GM21526 (cell line): ENCODE measurements around the gene LIPE.

Experiments
- ATAC-seq: cut with Tn5 transposase; IDR thresholded peaks from one replicate; pipeline ENCODE4 v1.9.1; 2021; ENCODE audit warnings: moderate library complexity; ENCODE audit not compliant: unreplicated experiment, low FRiP score

Gene LIPE

DNA sequence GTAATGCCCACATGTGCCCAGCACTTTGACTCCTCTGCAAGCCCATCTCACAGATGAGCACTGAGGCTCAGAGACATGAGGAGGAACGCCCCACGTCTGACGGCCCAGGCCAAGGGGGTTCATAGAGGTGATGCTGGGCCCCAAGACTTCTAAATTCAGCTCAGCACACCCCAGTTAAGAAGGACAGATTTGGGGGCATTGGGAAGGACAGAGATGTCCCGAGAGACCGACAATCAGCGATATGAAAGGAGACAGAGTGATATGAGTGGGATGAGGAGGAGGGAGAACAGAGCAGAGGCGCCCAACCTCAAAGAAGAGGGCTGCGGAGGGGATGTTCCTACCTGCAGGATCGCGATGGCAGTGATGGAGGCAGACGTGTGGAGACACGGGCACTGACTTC is 37.3 kb downstream of the LIPE start, which contains the start of gene CNFN:
Gene CNFN (minus strand): TSS at position 399 of the 400 bp plus-strand sequence. CDS start 1,260 bp downstream, outside the sequence.
- ATAC-seq, result no peak

DNA sequence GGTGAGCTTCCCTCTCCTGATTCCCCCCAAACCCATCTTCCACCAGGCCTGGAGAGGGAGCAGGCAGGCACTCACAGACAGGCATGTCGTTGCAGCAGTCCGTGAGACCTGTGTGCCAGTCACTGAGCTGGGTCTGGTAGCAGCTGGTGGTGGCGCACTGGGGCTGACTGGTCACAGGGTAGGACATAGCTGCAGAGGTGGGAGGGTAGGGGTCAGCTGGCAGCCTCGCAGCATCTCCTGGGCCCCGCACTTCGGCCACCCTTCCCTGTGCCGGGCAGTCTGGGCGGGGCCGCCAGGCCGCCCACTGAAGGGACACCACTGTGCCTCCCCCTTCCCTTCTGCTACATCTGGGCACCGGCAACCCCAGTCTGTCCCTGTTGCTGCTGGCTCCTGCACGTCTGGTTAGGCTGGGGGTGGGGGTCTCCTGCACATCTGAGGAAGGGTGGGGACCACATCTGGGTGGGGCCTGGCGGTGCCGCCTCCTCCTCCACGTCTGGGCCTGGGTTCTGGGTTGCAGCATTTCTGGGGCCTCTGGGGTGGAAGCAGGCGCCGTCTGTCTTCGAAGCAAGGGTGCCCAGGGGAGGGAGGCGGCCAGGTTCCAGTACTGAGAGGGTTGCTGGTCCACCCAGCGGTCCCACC is 38.2 kb downstream of the LIPE start:
- ATAC-seq, result no peak

DNA sequence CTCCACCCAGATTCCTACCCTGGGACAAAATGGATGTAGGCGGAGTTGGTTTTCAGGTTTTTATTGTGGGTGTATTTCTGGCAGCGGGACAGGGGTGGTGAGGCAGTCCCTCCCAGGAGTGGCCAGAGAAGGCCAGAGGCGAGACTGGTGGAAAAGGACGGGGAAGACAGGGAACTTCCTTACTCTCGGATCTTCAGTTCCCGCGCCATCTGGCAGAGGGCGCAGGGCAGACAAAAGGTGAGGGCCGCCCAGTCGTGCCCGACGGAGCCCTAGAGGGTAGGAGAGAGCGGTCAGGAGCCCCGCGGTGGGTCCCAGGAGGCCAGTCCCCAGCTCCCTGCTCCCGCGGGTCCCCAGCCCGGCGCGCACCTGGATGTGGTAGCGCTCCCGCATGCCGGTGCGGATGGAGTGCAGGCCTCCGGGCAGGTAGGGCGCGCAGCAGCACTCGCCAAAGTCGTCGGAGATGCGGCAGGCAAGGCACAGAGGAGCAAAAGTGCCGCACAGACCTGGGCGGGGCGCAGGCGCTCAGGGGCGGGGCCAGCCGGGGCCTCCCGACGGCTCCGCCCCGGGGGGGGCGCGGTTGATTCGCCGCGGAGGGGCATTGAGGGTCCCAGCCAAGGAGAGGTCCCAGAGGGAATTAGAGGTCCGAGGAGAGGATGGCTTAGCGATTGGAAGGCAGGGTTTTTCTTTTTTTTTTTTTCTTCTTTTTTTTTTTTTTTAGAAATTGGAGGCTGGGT is 40.0 kb downstream of the LIPE start:
- ATAC-seq, result no peak

DNA sequence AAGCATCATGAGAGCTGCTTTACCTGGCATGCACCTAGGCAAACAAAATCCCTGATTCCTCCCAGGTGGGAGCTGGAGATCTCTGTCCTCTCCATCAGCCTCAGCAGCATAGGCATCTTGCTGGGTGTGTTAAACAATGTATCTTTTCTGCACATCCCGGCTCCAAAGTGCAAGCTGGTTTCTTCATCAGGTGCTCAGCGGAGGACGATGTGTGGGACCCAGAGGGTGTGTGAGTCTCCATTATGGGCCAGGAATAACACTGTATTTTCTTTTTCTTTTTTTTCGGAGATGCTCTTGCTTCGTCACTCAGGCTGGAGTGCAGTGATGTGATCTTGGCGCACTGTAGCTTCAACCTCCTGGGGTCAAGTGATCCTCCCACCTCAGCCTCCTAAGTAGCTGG is 47.0 kb downstream of the LIPE start:
- no peak for ATAC-seq

DNA sequence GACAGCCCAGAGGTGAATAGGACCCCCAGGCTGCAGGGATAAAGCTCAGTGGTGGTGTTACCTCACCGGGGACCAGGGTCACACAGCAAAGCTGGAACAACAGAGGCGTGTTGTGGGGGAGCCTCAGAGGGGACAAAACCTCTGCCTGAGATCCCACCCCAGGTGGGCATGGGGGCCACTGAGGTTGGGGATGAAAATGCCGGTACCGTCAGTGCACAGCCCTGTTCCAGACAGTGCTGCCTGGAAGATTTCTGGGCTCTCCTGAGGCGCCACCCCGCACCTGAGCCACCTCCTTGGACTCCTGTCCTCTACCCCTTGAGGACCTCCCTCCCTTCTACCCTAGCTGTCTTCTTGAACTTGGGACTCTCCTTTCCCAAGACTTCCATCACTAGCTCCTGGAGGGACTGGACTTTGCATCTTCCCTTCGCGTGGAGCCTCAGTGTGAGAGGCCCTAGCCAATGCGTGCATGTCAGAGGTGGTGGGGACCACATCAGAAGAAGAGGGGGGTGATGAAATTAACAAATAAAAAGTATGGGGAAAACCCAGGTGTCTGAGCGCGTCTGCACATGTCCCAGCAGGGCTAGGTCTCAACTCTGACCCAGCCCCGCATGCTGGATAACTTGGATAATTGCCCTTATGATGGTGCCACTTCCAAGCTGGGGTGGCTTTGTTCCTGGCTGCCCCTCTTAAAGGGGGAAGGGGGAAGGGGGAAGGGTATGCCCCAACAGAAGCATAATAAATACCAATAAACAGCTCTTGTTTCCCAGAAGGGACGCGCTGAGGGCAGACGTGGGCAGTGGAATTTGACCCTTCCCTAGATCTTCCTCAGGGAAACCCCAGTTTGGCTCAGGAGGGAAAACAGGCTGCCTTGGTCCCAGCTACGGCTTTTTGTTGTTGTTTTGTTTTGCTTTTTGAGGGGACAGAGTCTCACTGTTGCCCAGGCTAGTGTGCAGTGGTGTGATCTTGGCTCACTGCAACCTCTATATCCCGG is 48.7 kb downstream of the LIPE start:
- ATAC-seq, result no peak

DNA sequence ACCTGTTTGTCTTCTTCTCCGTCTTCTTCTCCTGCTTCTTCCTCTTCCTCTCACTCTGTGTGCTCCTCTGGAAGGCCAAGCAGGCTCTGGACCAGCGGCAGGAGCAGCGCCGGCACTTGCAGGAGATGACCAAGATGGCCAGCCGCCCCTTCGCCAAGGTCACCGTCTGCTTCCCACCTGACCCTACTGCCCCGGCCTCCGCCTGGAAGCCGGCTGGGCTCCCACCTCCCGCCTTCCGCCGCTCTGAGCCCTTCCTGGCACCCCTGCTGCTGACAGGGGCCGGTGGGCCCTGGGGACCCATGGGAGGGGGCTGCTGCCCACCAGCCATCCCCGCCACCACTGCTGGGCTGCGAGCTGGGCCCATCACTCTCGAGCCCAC is 51.0 kb downstream of the LIPE start:
- no peak for ATAC-seq

DNA sequence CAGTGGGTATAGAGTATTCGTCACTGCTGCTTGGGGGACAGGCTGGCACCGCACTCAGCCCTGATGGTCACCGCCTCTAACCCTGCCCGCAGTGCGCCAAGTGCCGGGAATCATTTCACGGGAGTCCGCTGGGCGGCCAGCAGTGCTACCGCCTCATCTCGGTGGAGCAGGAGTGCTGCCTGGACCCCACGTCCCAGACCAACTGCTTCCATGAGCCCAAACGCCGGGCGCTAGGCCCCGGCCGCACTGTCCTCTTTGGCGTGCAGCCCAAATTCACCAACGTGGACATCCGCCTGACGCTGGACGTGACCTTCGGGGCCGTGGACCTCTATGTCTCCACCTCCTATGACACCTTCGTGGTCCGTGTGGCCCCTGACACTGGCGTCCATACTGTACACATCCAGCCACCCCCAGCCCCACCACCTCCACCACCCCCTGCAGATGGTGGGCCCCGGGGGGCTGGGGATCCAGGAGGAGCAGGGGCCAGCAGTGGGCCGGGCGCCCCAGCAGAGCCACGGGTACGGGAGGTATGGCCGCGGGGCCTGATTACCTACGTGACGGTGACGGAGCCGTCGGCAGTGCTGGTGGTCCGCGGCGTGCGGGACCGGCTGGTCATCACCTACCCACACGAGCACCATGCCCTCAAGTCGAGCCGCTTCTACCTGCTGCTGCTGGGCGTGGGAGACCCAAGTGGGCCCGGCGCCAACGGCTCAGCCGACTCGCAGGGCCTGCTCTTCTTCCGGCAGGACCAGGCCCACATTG is 51.6 kb downstream of the LIPE start:
- ATAC-seq, result no peak

DNA sequence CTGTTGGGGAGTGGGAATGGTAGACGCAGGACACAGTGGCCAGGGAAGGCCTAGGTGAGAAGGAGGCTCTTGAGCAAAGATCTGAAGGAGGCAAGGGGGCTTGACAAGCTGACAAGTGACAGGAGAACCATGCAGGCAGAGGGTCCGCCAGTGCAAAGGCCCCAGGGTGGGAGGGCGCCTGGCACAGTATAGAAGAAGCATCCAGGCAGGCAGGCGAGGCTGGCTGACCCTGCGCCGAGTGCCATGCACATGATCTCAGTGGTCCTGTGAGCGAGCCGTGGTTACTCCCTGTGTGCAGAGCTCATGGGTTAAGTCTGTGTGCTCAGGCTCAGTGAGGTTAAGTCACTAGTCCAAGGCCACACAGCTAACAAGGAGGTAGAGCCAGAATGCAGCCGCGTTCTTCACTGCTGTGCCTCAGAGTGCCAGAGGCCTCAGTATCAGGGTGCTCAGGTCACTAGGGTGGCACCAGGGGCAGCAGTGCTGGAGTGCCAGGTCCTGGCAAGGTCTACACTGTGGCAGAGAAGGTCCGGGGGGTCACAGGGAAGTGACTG is 52.3 kb downstream of the LIPE start:
- ATAC-seq, result no peak

DNA sequence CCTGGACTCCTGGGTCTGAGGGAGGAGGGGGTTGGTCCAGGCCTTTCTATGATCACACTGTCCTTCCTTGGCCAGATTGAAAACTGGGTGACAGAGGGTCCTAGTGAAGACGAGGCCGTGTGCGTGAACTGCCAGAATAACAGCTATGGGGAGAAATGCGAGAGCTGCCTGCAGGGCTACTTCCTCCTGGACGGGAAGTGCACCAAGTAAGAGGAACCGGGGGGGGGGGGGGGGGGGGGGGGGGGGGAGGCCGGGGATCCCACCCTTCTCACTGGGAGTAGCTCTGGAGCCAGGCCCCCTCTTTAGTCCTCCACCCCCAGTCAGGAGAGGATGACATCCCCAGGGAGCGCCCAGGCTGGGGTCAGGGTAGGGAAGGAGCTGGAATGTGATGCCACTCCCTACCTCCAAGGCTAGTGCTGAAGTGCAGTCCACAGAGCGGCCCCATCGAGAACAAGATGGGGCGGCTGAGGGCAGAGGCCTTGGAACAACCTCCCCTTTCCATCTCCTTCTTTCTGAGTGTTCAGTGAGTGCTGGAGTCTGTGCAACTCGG is 56.5 kb downstream of the LIPE start:
- ATAC-seq, result no peak

DNA sequence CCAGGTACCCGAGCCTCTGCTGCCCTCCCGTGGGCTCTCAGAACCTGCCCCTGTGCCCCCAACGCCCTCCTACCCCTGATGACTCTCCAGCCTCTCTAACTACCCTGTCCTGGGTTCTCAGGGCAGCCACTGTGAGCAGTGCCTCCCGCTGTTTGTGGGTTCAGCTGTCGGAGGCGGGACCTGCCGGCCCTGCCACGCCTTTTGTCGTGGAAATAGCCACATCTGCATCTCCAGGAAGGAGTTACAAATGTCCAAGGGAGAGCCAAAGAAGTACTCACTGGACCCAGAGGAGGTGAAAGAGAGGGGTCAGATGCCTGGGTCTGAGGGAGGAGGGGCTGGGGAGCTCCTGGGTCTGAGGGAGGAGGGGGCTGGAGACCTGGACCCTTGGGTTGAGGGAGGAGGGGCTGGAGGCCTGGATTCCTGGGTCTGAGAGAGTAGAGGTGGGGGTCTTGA is 57.1 kb downstream of the LIPE start:
- ATAC-seq, result no peak

DNA sequence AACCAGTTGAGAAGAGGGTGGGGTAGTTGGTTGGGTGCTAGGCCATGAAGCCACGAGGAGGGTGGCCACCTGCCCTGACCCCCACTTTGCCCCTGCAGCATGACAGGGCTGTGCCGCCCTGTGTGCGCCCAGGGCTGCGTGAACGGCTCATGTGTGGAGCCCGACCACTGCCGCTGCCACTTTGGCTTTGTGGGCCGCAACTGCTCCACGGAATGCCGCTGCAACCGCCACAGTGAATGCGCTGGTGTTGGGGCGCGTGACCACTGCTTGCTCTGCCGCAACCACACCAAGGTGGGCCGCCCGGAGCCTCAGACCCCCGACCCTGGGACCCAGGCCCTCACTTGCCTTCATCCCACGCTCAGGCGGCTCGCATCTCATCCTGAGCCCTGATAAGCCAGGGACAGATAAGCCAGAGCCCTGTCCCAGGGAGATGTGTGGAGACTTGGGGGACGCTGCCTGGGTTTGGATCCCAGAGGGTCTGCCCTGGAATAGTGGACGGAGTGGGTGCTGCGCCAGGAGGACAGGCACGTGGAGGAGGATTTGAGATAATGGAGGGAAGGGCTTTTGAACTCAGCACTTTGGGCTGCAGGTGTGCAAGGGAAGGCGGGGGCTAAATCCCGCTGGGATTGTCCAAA is 57.6 kb downstream of the LIPE start:
- no peak for ATAC-seq

DNA sequence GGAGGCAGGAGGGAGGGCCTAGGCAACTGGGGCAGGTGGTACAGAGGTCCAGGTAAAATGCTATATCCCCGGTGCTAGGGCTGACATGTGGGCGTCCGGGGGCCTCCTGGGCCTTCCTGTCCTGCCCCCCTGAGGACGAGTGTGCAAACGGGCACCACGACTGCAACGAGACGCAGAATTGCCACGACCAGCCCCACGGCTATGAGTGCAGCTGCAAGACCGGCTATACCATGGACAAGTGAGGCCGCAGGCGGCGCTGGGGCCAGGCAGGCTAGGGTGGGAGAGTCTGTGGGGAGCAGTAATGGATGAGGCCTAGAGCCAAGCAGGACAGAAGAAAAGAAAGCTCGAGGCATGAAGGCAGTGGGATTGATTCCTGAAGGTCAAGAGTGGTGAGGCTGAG is 58.4 kb downstream of the LIPE start:
- ATAC-seq, result no peak

DNA sequence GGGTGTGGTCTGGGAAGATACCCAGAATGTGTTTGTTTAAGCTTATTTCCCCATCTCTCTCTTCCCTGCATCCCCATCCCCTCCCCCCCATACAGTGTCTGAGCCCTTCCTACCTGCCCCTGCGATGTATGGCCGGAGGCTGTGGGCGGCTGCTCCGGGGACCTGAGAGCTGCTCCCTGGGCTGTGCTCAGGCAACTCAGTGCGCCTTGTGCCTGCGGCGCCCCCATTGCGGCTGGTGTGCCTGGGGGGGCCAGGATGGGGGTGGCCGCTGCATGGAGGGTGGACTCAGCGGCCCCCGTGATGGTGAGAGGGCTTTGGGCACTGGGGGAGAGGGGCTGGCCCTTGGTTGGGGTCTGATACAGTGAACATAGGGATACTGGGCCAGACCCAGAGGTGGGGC is 58.8 kb downstream of the LIPE start:
- ATAC-seq, result no peak

DNA sequence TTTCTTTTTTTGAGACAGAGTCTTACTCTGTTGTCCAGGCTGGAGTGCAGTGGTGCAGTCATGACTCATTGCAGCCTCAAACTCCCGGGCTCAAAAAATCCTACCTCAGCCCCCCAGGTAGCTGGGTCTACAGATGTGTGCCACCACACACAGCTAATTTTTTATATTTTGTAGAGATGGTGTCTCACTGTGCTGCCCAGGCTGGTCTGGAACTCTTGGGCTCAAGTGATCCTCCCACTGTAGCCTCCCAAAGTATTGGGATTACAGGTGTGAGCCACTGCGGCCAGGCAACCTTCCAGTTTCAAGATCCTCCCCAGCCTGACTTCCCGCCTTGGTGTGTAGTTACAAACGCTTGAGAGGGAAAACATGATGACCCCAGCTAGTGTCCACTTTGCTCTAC is 59.3 kb downstream of the LIPE start:
- no peak for ATAC-seq

DNA sequence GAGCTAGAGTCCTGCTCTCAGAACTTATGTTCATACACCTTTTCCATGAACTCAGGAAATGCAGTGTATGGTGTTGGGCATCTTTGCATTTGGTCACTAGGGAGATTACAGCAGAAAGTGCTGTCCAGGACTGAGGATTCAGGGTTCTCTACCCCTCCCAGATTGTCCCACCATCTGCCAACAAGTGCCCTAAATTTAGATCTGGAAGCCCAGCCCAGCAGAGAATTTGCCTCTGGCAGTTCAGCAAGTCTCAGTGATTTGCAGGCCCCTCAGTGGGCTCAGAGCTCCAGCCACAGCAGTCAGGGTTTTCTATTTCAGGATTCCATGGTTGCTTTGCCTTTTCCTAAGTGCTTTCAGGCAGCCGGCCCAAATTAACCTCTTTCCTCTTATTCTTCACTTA is 60.5 kb downstream of the LIPE start:
- ATAC-seq, result no peak

DNA sequence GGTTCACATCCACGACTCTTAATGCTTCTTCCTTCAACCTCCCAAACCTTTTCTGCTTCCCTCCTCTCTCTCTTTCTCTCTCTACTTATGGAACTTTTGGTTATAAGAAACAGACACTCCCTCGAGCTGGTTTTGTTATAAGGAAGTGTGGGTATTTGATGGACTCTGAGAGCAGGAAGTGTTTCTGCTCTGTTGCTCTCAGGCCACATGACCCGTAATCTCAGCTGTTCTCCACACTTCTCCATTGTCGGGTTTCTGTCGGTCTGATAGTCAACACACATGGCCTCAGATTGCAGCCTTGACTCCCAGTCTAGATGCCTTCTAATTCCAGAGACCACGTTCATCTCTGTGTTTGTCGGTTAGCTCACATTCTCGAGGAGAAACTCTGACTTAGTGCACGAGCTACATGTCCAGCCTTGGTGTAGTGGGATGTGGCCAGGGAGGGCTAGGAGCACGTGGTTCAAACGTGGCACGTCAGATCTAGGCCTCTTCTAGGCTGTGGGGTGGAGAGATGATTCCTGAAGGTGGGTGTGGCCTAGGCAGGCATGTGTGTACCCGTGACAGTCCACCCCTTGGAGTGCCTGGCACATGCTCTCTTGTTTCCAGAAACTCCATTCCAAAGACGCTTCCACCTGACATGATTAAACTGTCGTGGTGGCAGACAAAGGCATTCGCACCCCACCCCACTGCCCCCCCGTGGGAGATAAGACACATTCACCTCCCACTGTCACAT is 63.4 kb downstream of the LIPE start:
- no peak for ATAC-seq

DNA sequence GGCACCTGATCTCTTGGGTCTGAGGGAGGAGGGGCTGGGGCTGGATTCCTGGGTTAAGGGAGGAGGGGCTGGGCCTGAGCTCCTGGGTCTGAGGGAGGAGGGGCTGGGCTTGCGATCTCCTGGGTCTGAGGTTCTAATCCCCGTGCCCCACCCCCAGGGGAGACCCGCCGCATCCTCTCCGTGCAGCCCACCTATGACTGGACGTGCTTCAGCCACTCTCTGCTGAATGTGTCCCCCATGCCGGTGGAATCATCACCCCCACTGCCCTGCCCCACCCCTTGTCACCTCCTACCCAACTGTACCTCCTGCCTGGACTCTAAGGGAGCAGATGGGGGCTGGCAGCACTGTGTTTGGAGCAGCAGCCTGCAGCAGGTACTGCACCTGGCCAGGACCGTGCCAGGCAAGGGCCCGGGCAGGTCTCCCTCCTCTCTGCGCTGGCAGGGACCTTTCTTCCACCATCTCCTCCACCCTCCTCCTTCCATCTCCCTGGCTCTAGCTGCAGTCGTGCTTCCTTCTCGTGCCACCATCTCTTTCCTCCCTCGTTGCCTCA is 64.2 kb downstream of the LIPE start:
- ATAC-seq, result no peak

DNA sequence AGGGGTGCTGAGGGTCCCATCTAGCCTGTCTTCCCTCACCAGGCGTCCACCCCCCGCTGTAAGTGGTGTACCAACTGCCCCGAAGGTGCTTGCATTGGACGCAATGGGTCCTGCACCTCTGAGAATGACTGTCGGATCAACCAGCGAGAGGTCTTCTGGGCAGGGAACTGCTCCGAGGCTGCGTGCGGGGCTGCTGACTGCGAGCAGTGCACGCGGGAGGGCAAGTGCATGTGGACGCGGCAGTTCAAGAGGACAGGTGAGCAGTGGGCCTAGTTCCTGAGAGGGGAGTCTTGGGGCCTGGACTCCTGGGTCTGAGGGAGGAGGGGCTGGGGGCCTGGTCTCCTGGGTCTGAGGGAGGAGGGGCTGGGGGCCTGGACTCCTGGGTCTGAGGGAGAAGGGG is 64.8 kb downstream of the LIPE start:
- no peak for ATAC-seq
